Pancreas (tissue), 10 donors: ENCODE data around the gene CTIF. TPM values are rescaled to one million over a fixed set of nuclear protein-coding genes. Genes with fewer than 3 reads are reported as not detected.

Source experiments
- ATAC-seq, 4 donors: fragments of 200-7000 bp; cut with Tn5 transposase; one replicate each; pipeline versions ENCODE4 v1.8.0 to v1.9.1; 2020; ENCODE audit warnings: mild to moderate bottlenecking in 4 of 4, moderate library complexity in 4 of 4
- DNase-seq, 6 donors: peaks; one replicate each; pipeline ENCODE4 v3.0.0-alpha.2; 2020
- FAIRE-seq: peaks from 2 replicates; lab custom pipeline; 2012; peaks lifted over from hg19 to GRCh38; lab: Jason Lieb, UNC
- H3K27ac ChIP-seq, 4 donors: fragments of 200-600 bp; sonication (generic); 1 replicate in 3 of 4; 2 replicates in 1 of 4; pipeline versions ENCODE4 v1.5.0 to v1.8.0; 2020
- H3K27me3 ChIP-seq, 4 donors: fragments of 200-600 bp; one replicate each; pipeline ENCODE4 v1.8.0; 2021
- H3K36me3 ChIP-seq, 3 donors: fragments of 200-600 bp; sonication (generic) in 1 of 3; one replicate each; pipeline versions ENCODE4 v1.5.0 to v1.8.0; 2020 to 2021
- H3K4me1 ChIP-seq, 3 donors: fragments of 200-600 bp; one replicate each; pipeline ENCODE4 v1.8.0; 2021
- H3K4me3 ChIP-seq, 4 donors: fragments of 200-600 bp; sonication (generic) in 2 of 4; one replicate each; pipeline versions ENCODE4 v1.5.0 to v1.8.0; 2020 to 2021
- H3K9me3 ChIP-seq, 4 donors: fragments of 200-600 bp; one replicate each; pipeline ENCODE4 v1.8.0; 2021
- WGBS, 2 donors: extraction: QIAGEN DNeasy Blood & Tissue Kit; methylation state at CpG; one replicate each; pipeline ENCODE4 v1.1.7; 2013; 5-methylcytosine and 5-hydroxymethylcytosine counted together
- intact Hi-C, 3 donors: fragments of 100-400 bp; cut with DNase I; formaldehyde crosslinking; loops; one replicate each; pipeline versions ENCODE4 v1.11.1 to v1.14.2; 2022
- polyA plus RNA-seq, 2 donors: library from polyadenylated mRNA; stranded (reverse); fragments of 200-250 nt; gene quantifications; one replicate each; pipeline ENCODE4 v1.2.3, GENCODE V29; 2013
- total RNA-seq, 6 donors: library from RNA; stranded (reverse); fragmentation: NEBNext Ultra II Directional in 4 of 6; extraction: Animal tissue kit (Norgen Biotek cat#: 25700) in 4 of 6; gene quantifications; one replicate each; pipeline versions ENCODE4 v1.2.1 to v1.2.4, GENCODE V29; 2021 to 2023
- TF ChIP-seq, protein P1 (sequence below), 4 donors: fragments of 200-600 bp; sonication (generic) in 3 of 4; IDR thresholded peaks; one replicate each; pipeline versions ENCODE4 v1.5.0 to v1.8.0; 2021; ENCODE audit warnings: antibody characterized with exemption in 4 of 4
- donor health status: healthy with polysubstance abuse.
- donor health status: DM: no; HTN: no; CAD: no; lungs with moderate emphysema.
- donor health status: DM: no; HTN: no; CAD: no.
- donor health status: control.
- donor health status: control.
- donor health status: Bipolar disorder and iron deficiency.
- donor health status: DM: yes; HTN: yes; CAD: no.
- donor health status: DM: no; HTN: no; CAD: no.
- donor health status: DM: no; HTN: no; CAD: no.
- donor health status: DM: yes; HTN: yes; CAD: no.

Gene CTIF
- total and polyA plus RNA-seq, 8 donors: 15.1 to 27.4 (median 16.7) TPM

DNA sequence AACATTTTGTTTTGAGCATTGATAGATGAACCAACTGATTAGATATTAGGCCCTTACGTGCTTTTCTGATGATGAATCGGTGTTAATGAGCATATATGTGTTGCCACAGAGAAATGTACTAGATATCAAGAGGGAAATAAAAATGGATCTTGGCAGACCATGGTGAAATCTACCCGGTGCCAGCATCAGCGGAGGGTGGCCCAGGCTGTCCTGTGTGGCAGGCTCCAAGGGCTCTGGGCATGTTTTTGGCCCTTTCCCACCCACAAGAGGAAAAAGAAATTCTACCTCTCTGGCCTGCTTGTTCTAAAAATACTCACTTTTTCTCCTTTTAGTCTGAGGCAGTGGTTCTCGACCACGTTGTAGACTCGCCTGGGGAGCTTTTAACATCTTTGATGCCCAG is 154.2 kb downstream of the CTIF start:
- intact Hi-C loops: no loop called here
- no peaks in the 10 kb centered on the region for H3K27me3 ChIP-seq
- FAIRE-seq: no peak
- no peak overlapping the region for H3K27ac ChIP-seq
- TF ChIP-seq, protein P1, sequence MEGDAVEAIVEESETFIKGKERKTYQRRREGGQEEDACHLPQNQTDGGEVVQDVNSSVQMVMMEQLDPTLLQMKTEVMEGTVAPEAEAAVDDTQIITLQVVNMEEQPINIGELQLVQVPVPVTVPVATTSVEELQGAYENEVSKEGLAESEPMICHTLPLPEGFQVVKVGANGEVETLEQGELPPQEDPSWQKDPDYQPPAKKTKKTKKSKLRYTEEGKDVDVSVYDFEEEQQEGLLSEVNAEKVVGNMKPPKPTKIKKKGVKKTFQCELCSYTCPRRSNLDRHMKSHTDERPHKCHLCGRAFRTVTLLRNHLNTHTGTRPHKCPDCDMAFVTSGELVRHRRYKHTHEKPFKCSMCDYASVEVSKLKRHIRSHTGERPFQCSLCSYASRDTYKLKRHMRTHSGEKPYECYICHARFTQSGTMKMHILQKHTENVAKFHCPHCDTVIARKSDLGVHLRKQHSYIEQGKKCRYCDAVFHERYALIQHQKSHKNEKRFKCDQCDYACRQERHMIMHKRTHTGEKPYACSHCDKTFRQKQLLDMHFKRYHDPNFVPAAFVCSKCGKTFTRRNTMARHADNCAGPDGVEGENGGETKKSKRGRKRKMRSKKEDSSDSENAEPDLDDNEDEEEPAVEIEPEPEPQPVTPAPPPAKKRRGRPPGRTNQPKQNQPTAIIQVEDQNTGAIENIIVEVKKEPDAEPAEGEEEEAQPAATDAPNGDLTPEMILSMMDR (IDR thresholded peaks at IDR 0.05): no peak
- WGBS, 2 donors: 96 to 97% methylated on average over 7 of the region's 7 CpGs
- H3K9me3 ChIP-seq: no peaks in the 10 kb centered on the region
- H3K4me3 ChIP-seq: no peak overlapping the region
- no peaks in the 10 kb centered on the region for H3K36me3 ChIP-seq
- no peak for ATAC-seq
- DNase-seq: no peak
- H3K4me1 ChIP-seq: no peaks in the 10 kb centered on the region

DNA sequence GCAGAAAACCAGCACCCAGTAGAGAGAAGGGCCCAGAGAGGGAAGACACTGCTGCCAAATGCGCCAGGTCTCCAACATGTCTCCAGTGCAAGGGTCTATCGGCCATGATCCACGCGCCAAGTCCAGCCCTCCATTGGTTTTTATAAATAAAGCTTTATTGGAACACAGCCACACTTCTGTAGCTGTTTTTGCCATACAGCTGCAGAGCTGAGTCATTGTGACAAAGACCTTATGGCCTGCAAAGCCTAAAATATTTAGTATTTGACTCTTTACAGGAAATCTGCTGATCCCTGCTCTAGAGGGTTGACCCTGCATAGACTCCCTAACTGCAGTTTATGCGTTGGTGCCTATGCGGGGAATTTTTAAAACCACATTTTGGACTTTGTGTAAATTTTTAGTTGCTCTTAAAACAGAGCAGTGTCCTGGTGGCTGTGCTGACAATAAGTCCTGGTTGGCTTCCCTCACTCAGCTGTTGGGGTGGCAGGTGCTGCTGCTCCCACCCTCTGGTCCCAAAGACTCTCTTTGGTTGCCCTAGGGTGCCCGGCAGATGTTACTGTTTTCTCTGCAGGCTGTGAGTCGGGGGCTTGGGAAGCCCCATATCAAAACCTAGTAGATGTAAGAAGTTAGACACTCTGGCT is 154.9 kb downstream of the CTIF start:
- no peaks in the 10 kb centered on the region for H3K27me3 ChIP-seq
- no peaks in the 10 kb centered on the region for H3K9me3 ChIP-seq
- no peaks in the 10 kb centered on the region for H3K4me1 ChIP-seq
- DNase-seq (no peak), ATAC-seq (no peak), FAIRE-seq (no peak)
- WGBS, 2 donors: 92 to 93% methylated on average over 8 of the region's 8 CpGs
- TF ChIP-seq, protein P1 (IDR thresholded peaks at IDR 0.05): no peak
- H3K27ac ChIP-seq: no peak overlapping the region
- no peaks in the 10 kb centered on the region for H3K36me3 ChIP-seq
- H3K4me3 ChIP-seq: no peak overlapping the region
- intact Hi-C loops: no loop called here

DNA sequence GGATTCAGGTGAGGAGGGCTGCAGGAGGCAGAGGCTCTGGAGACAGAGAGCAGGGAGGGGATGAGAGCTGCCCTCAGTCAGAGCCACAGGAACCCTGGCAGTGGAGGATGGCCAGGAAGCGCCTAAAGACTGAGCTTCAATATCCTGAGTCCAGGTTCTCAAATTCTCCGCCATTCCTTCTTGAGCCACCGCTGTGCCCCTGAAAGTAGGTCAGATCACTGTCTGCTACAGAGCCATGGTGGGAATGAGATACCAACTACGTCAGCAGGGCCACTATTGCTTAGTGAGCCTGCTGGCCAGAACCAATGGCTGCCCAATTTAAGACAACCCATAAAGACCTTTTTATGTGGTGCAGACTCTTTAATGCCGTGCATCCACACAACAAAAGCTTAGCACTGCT is 155.5 kb downstream of the CTIF start:
- ATAC-seq (no peak), DNase-seq (no peak), FAIRE-seq (no peak)
- TF ChIP-seq, protein P1 (IDR thresholded peaks at IDR 0.05): no peak
- no peak overlapping the region for H3K4me3 ChIP-seq
- no peaks in the 10 kb centered on the region for H3K4me1 ChIP-seq
- H3K36me3 ChIP-seq: no peaks in the 10 kb centered on the region
- no peaks in the 10 kb centered on the region for H3K9me3 ChIP-seq
- H3K27ac ChIP-seq: no peak overlapping the region
- intact Hi-C loops: no loop called here
- 97 to 99% methylated on average over 5 of the region's 5 CpGs for WGBS, 2 donors
- no peaks in the 10 kb centered on the region for H3K27me3 ChIP-seq

DNA sequence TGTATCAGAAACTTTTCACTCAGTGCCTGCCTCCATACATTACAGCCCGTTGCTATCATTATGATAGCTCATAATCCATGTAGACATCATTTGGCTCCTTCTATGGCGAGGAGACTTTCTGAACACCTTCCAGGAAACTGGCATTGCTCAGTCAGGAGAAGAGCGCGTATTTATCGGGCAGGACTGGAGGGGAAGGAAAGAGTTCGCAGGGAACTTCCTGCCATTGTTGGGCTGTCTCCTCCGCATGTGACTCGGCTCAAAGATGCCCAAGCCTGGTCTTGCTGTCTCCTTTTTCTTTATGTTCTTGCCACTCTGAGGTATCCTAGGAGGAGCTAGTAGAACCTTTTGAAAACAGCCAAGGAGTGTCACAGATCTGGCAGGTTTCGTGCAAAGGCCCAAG is 156.8 kb downstream of the CTIF start:
- Histone ChIP-seq H3K4me3 (no peak overlapping the region), H3K9me3 (no peaks in the 10 kb centered on the region), H3K27me3 (no peaks in the 10 kb centered on the region), H3K36me3 (no peaks in the 10 kb centered on the region), H3K4me1 (no peaks in the 10 kb centered on the region), H3K27ac (no peak overlapping the region)
- TF ChIP-seq, protein P1 (IDR thresholded peaks at IDR 0.05): no peak
- intact Hi-C loops: no loop called here
- no peak for ATAC-seq
- no peak for DNase-seq
- no peak for FAIRE-seq
- WGBS, 2 donors: 91 to 92% methylated on average over 9 of the region's 9 CpGs

DNA sequence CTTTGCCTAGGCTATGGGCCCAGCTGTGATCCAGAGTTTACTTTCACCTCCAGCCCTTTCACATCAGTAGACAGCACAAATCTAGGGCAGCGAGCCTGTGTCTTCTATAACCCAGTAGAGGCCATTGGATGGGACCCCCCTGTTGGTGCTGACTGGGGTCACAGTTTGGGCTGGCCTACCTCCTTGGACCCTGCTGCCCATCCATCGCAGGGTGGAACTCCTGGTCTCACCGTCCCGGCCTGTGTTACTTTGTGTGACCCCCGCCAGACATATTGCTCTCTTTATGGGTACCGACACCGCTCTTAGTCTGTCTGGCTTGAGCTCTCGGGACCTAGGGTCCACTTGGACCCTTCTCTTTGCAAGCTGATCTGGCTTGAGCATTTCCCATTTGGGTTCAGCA is 157.4 kb downstream of the CTIF start:
- Histone ChIP-seq H3K36me3 (no peaks in the 10 kb centered on the region), H3K27ac (no peak overlapping the region), H3K27me3 (no peaks in the 10 kb centered on the region), H3K9me3 (no peaks in the 10 kb centered on the region), H3K4me3 (no peak overlapping the region), H3K4me1 (no peaks in the 10 kb centered on the region)
- 97% methylated on average over 8 of the region's 8 CpGs for WGBS, 2 donors
- TF ChIP-seq, protein P1 (IDR thresholded peaks at IDR 0.05): no peak
- DNase-seq (no peak), FAIRE-seq (no peak), ATAC-seq (no peak)
- intact Hi-C loops: no loop called here
